GM18870 (cell line): ENCODE data around the gene ATP11A.
"Not testable (repeated sequence)": the region's sequence is repeated elsewhere in the genome, so short reads cannot be mapped to it uniquely, and the experiment has no call there.

ENCODE experiments used
- ATAC-seq: cut with Tn5 transposase; IDR thresholded peaks from one replicate; pipeline ENCODE4 v1.9.1; 2021; ENCODE audit warnings: moderate library complexity; ENCODE audit not compliant: unreplicated experiment

The ATP11A gene

GRCh38 chr13:112791663-112792440 is 102.0 kb downstream of the ATP11A start:
- ATAC-seq = no peak

GRCh38 chr13:112792511-112792910 is 102.7 kb downstream of the ATP11A start:
- no peak for ATAC-seq

GRCh38 chr13:112793545-112794445 is 104.0 kb downstream of the ATP11A start:
- no peak for ATAC-seq

GRCh38 chr13:112795277-112795676 is 105.4 kb downstream of the ATP11A start:
- ATAC-seq = no peak

GRCh38 chr13:112796190-112796915 is 106.5 kb downstream of the ATP11A start:
- no peak for ATAC-seq

- no peak for ATAC-seq
These were observed 109.6 kb downstream of the ATP11A start for GRCh38 chr13:112799394-112799793.

GRCh38 chr13:112800057-112800456 is 110.2 kb downstream of the ATP11A start:
- no peak for ATAC-seq

GRCh38 chr13:112800807-112801206 is 111.0 kb downstream of the ATP11A start:
- ATAC-seq = not testable (repeated sequence)

- peak; percentile 36 for ATAC-seq
These were observed 113.0 kb downstream of the ATP11A start for GRCh38 chr13:112802802-112803195.

- ATAC-seq = peak; percentile 61
These were observed 113.6 kb downstream of the ATP11A start for GRCh38 chr13:112803422-112803821.

GRCh38 chr13:112804374-112804773 is 114.5 kb downstream of the ATP11A start:
- ATAC-seq = no peak

GRCh38 chr13:112806739-112807652 is 117.2 kb downstream of the ATP11A start:
- no peak for ATAC-seq

- ATAC-seq = no peak
These were observed 118.0 kb downstream of the ATP11A start for GRCh38 chr13:112807653-112808376.

GRCh38 chr13:112808377-112809140 is 118.7 kb downstream of the ATP11A start:
- ATAC-seq = no peak

GRCh38 chr13:112809332-112810315 is 119.8 kb downstream of the ATP11A start:
- ATAC-seq = no peak

GRCh38 chr13:112810608-112811007 is 120.8 kb downstream of the ATP11A start:
- no peak for ATAC-seq

- ATAC-seq = no peak
These were observed 122.6 kb downstream of the ATP11A start for GRCh38 chr13:112812306-112813055.
